Psoas muscle (tissue), 8 donors: Measurements from ENCODE around the gene GYS1. TPM values are rescaled to one million over a fixed set of nuclear protein-coding genes. Genes with fewer than 3 reads are reported as not detected.

Source experiments
- ATAC-seq, 4 donors: fragments of 200-7000 bp; cut with Tn5 transposase; one replicate each; pipeline ENCODE4 v1.9.1; 2020; ENCODE audit warnings: moderate library complexity in 3 of 4, mild to moderate bottlenecking in 2 of 4
- DNase-seq, 2 donors: peaks; one replicate each; pipeline ENCODE4 v3.0.0-alpha.2; 2020
- H3K27ac ChIP-seq: fragments of 200-600 bp; one replicate; pipeline ENCODE4 v1.8.0; 2022
- H3K27me3 ChIP-seq, 3 donors: fragments of 200-600 bp in 1 of 3; one replicate each; pipeline versions ENCODE4 v1.6.1 to v1.8.0; 2013 to 2022; ENCODE audit warnings: low read length in 2 of 3, mild to moderate bottlenecking in 2 of 3, moderate library complexity in 1 of 3; ENCODE audit not compliant: insufficient read depth in 3 of 3
- H3K36me3 ChIP-seq, 2 donors: fragments of 200-600 bp in 1 of 2; one replicate each; pipeline versions ENCODE4 v1.6.1 to v1.8.0; 2013 to 2022; ENCODE audit warnings: low read depth in 1 of 2, mild to moderate bottlenecking in 1 of 2, moderate library complexity in 1 of 2; ENCODE audit not compliant: insufficient read depth in 1 of 2
- H3K4me1 ChIP-seq: fragments of 200-600 bp; one replicate; pipeline ENCODE4 v1.8.0; 2022
- H3K4me3 ChIP-seq: fragments of 200-600 bp; one replicate; pipeline ENCODE4 v1.8.0; 2022; ENCODE audit warnings: mild to moderate bottlenecking
- H3K9me3 ChIP-seq: fragments of 200-600 bp; one replicate; pipeline ENCODE4 v1.8.0; 2022
- CTCF ChIP-seq: fragments of 200-600 bp; IDR thresholded peaks from one replicate; pipeline ENCODE4 v1.8.0; 2022; ENCODE audit warnings: antibody characterized with exemption
- WGBS, 3 donors: extraction: QIAGEN DNeasy Blood & Tissue Kit; methylation state at CpG; one replicate each; pipeline versions ENCODE4 v1.1.6 to v1.1.7; 2013; 5-methylcytosine and 5-hydroxymethylcytosine counted together
- intact Hi-C, 2 donors: fragments of 100-400 bp; cut with DNase I; formaldehyde crosslinking; loops; one replicate each; pipeline versions ENCODE4 v1.11.0 to v1.14.2; 2022
- polyA plus RNA-seq, 3 donors: library from polyadenylated mRNA; stranded (reverse); fragments of 200-250 nt; gene quantifications; one replicate each; pipeline ENCODE4 v1.2.3, GENCODE V29; 2013
- total RNA-seq, 4 donors: library from RNA; stranded (reverse); fragmentation: NEBNext Ultra II Directional in 2 of 4; extraction: Animal tissue kit (Norgen Biotek cat#: 25700) in 2 of 4; gene quantifications; one replicate each; pipeline versions ENCODE4 v1.2.1 to v1.2.4, GENCODE V29; 2021 to 2023
- donor health status: healthy with polysubstance abuse.
- donor health status: DM: no; HTN: no; CAD: no; lungs with moderate emphysema.
- donor health status: Bipolar disorder and iron deficiency.
- donor health status: healthy.
- donor health status: DM: yes; HTN: yes; CAD: no.
- donor health status: DM: no; HTN: no; CAD: no.
- donor health status: DM: no; HTN: no; CAD: no.
- donor health status: DM: yes; HTN: yes; CAD: no.

Gene GYS1
- total and polyA plus RNA-seq, 7 donors: 30.9 to 331 (median 147) TPM

DNA sequence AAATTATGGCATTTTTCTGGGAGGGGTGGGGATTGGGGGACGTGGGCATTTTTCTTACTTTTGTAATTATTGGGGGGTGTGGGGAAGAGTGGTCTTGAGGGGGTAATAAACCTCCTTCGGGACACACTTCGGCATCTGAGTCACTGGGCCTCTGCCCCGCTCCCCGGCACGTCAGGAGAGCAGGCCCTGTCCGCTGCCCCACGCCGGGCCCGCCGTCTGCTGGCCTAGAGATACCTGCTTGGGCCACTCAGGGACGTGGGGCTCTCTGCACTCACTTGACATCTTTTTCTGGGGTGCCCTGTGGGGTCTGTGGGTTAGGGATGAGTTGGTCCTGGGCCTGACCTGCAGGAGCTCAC is 31.5 kb downstream of the GYS1 start:
- ATAC-seq (no peak), DNase-seq (no peak)
- 82 to 86% (median 85%) methylated on average over 12 of the region's 12 CpGs for WGBS, 3 donors
- no peak for TF ChIP-seq CTCF
- Histone ChIP-seq H3K27ac (peak overlapping the region; percentile 89), H3K4me1 (peaks cover 20% of the 10 kb centered on the region), H3K4me3 (no peak overlapping the region), H3K27me3 (no peaks in the 10 kb centered on the region), H3K36me3 (peaks cover 0 to 16% of the 10 kb centered on the region in 2 donors), H3K9me3 (no peaks in the 10 kb centered on the region)
- intact Hi-C loops: loop anchor here (5.0 to 10.0 kb wide), 2 partner anchors 84 to 327 kb away; partner anchors contain the start of gene DBP (in 1 of the 2)

- intact Hi-C loops: loop anchor here (5.0 to 10.0 kb wide), 2 partner anchors 84 to 326 kb away; partner anchors contain the start of gene DBP (in 1 of the 2)
- no peaks in the 10 kb centered on the region for H3K27me3 ChIP-seq
- ATAC-seq: no peak
- TF ChIP-seq CTCF: no peak
- H3K27ac ChIP-seq: no peak overlapping the region
- H3K9me3 ChIP-seq: no peaks in the 10 kb centered on the region
- peaks cover 0 to 15% of the 10 kb centered on the region in 2 donors for H3K36me3 ChIP-seq
- no peak overlapping the region for H3K4me3 ChIP-seq
- H3K4me1 ChIP-seq: peaks cover 17% of the 10 kb centered on the region
- no peak for DNase-seq
- WGBS, 3 donors: 78 to 88% (median 79%) methylated on average over 19 of the region's 19 CpGs
These were observed 32.0 kb downstream of the GYS1 start for GRCh38 chr19:48961051-48961649.

GRCh38 chr19:48959341-48960239 is 33.5 kb downstream of the GYS1 start:
- no peak for DNase-seq
- intact Hi-C loops: loop anchor here (5.0 to 10.0 kb wide), 2 partner anchors 82 to 325 kb away; partner anchors contain the start of gene DBP (in 1 of the 2)
- Histone ChIP-seq H3K4me1 (peaks cover 21% of the 10 kb centered on the region), H3K27me3 (no peaks in the 10 kb centered on the region), H3K9me3 (no peaks in the 10 kb centered on the region), H3K36me3 (peaks cover 0 to 14% of the 10 kb centered on the region in 2 donors), H3K27ac (no peak overlapping the region), H3K4me3 (no peak overlapping the region)
- 79 to 89% (median 86%) methylated on average over 15 to 16 of the region's 16 CpGs for WGBS, 3 donors
- TF ChIP-seq CTCF: no peak
- ATAC-seq: no peak

DNA sequence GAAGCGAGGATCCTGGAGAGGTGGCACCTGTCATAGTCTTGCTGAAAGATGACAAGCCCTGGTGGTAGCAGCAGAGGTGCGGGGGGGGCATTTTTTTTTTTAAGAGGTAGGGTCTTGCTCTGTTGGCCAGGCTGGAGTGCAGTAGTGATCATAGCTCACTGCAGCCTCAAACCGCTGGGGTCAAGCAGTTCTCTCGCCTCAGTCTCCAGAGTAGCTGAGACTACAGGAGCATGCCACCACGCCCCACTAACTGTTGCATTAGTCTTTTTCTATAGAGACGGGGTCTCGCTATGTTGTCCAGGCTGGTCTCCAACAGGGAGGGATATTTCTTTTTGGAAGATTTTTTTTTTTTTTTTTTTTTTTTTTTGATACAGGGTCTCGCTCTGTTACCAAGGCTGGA is 35.1 kb downstream of the GYS1 start:
- no peak for ATAC-seq
- 94 to 99% (median 98%) methylated on average over 8 of the region's 8 CpGs for WGBS, 3 donors
- H3K4me1 ChIP-seq: peaks cover 15% of the 10 kb centered on the region
- H3K9me3 ChIP-seq: no peaks in the 10 kb centered on the region
- intact Hi-C loops: no loop called here
- no peak for DNase-seq
- H3K36me3 ChIP-seq: peaks cover 0 to 14% of the 10 kb centered on the region in 2 donors
- H3K27me3 ChIP-seq: no peaks in the 10 kb centered on the region
- no peak overlapping the region for H3K27ac ChIP-seq
- no peak for TF ChIP-seq CTCF
- no peak overlapping the region for H3K4me3 ChIP-seq
